ENCODE results near the gene ZNF483.
"Not testable (repeated sequence)": the region's sequence is repeated elsewhere in the genome, so short reads cannot be mapped to it uniquely, and the experiment has no call there.

The ZNF483 gene

GRCh38 chr9:111501648-111502047 lies 23.3 kb upstream of the ZNF483 start:
- Histone ChIP-seq H3K27me3 (ENCODE audit: insufficient read depth, low read length, poor library complexity) (no peaks in the 10 kb centered on the region), H3K9me3 (ENCODE audit: insufficient read depth, low read length, severe bottlenecking) (no peaks in the 10 kb centered on the region), H3K4me2 (ENCODE audit: insufficient read depth, low read length) (no peak overlapping the region), H3K4me1 (ENCODE audit: insufficient read depth, low read length) (no peaks in the 10 kb centered on the region), H3K36me3 (ENCODE audit: insufficient read depth, low read length) (no peaks in the 10 kb centered on the region), H3K79me2 (ENCODE audit: insufficient read depth, low read length) (no peaks in the 10 kb centered on the region), H3K4me3 (ENCODE audit: low read depth in 1 of 2, low read length in 2 of 2) (no peak overlapping the region), H2AFZ (ENCODE audit: low read depth, low read length) (no peak overlapping the region), H3K9ac (ENCODE audit: low read depth, low read length) (no peak overlapping the region), H4K20me1 (ENCODE audit: insufficient read depth, low read length) (no peaks in the 10 kb centered on the region), H3K27ac (ENCODE audit: low read length) (no peak overlapping the region)
- ATAC-seq (ENCODE audit: insufficient read depth, low read depth): no peak
- DNase-seq: no peak
- no peak for TF ChIP-seq EZH2 (IDR thresholded peaks at IDR 0.05; ENCODE audit: borderline replicate concordance, low read depth, low read length, severe bottlenecking)
- TF ChIP-seq, protein P1, sequence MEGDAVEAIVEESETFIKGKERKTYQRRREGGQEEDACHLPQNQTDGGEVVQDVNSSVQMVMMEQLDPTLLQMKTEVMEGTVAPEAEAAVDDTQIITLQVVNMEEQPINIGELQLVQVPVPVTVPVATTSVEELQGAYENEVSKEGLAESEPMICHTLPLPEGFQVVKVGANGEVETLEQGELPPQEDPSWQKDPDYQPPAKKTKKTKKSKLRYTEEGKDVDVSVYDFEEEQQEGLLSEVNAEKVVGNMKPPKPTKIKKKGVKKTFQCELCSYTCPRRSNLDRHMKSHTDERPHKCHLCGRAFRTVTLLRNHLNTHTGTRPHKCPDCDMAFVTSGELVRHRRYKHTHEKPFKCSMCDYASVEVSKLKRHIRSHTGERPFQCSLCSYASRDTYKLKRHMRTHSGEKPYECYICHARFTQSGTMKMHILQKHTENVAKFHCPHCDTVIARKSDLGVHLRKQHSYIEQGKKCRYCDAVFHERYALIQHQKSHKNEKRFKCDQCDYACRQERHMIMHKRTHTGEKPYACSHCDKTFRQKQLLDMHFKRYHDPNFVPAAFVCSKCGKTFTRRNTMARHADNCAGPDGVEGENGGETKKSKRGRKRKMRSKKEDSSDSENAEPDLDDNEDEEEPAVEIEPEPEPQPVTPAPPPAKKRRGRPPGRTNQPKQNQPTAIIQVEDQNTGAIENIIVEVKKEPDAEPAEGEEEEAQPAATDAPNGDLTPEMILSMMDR (IDR thresholded peaks at IDR 0.05; ENCODE audit: borderline replicate concordance, extremely low read depth, low read length, poor library complexity, severe bottlenecking): no peak

- DNase-seq: no peak
- no peak for TF ChIP-seq EZH2 (IDR thresholded peaks at IDR 0.05; ENCODE audit: borderline replicate concordance, low read depth, low read length, severe bottlenecking)
- TF ChIP-seq, protein P1 (IDR thresholded peaks at IDR 0.05; ENCODE audit: borderline replicate concordance, extremely low read depth, low read length, poor library complexity, severe bottlenecking): no peak
- Histone ChIP-seq H3K36me3 (ENCODE audit: insufficient read depth, low read length) (no peaks in the 10 kb centered on the region), H4K20me1 (ENCODE audit: insufficient read depth, low read length) (no peaks in the 10 kb centered on the region), H2AFZ (ENCODE audit: low read depth, low read length) (no peak overlapping the region), H3K9ac (ENCODE audit: low read depth, low read length) (no peak overlapping the region), H3K4me1 (ENCODE audit: insufficient read depth, low read length) (no peaks in the 10 kb centered on the region), H3K4me2 (ENCODE audit: insufficient read depth, low read length) (no peak overlapping the region), H3K9me3 (ENCODE audit: insufficient read depth, low read length, severe bottlenecking) (no peaks in the 10 kb centered on the region), H3K27me3 (ENCODE audit: insufficient read depth, low read length, poor library complexity) (no peaks in the 10 kb centered on the region), H3K4me3 (ENCODE audit: low read depth in 1 of 2, low read length in 2 of 2) (no peak overlapping the region), H3K27ac (ENCODE audit: low read length) (no peak overlapping the region), H3K79me2 (ENCODE audit: insufficient read depth, low read length) (no peaks in the 10 kb centered on the region)
- ATAC-seq (ENCODE audit: insufficient read depth, low read depth): no peak
Observed at GRCh38 chr9:111502506-111502905, 22.5 kb upstream of the ZNF483 start.

DNA sequence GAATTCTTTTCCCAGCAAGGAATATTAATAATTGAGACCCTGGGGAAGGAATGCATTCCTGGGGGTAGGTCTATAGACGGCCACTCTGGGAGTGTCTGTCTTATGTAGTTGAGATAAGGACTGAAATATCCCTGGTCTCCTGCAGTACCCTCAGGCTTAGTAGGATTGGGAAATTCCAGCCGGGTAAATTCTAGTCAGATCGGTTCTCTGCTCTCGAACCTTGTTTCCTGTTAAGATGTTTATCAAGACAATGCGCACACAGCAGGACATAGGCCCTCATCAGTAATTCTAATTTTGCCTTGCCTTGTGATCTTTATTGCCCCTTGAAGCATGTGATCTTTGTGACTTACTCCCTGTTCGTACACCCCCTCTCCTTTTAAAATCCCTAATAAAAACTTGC lies 13.4 kb upstream of the ZNF483 start:
- H3K79me2 ChIP-seq (ENCODE audit: insufficient read depth, low read length); H3K4me1 ChIP-seq (ENCODE audit: insufficient read depth, low read length); H3K4me3 ChIP-seq (ENCODE audit: low read depth in 1 of 2, low read length in 2 of 2); H3K27me3 ChIP-seq (ENCODE audit: insufficient read depth, low read length, poor library complexity); DNase-seq; H2AFZ ChIP-seq (ENCODE audit: low read depth, low read length); H3K36me3 ChIP-seq (ENCODE audit: insufficient read depth, low read length); H4K20me1 ChIP-seq (ENCODE audit: insufficient read depth, low read length); ATAC-seq (ENCODE audit: insufficient read depth, low read depth); H3K27ac ChIP-seq (ENCODE audit: low read length); H3K9me3 ChIP-seq (ENCODE audit: insufficient read depth, low read length, severe bottlenecking); H3K4me2 ChIP-seq (ENCODE audit: insufficient read depth, low read length); H3K9ac ChIP-seq (ENCODE audit: low read depth, low read length): not testable (repeated sequence)

DNA sequence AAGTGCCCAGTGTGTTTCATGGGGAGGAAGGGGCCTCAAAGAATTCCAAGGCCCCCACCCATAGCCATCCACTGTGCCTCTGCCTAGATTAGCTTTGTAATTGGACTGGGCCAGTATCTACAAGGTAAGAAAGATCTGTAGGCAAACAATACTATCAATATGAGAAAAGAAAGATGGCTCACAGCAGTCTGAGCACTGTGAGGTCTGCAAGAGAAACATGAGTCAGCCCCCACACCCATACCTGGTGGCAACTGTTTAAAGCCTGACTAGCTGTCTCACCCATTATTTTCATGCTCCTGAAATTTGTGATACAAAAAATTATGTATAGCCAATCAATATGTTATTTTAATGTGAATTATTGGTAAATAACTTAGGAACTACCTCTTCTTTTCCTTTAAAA lies 10.0 kb upstream of the ZNF483 start:
- H3K36me3 ChIP-seq (ENCODE audit: insufficient read depth, low read length): no peaks in the 10 kb centered on the region
- no peak overlapping the region for H2AFZ ChIP-seq (ENCODE audit: low read depth, low read length)
- no peak overlapping the region for H3K4me2 ChIP-seq (ENCODE audit: insufficient read depth, low read length)
- H3K4me1 ChIP-seq (ENCODE audit: insufficient read depth, low read length): no peaks in the 10 kb centered on the region
- H4K20me1 ChIP-seq (ENCODE audit: insufficient read depth, low read length): no peaks in the 10 kb centered on the region
- H3K27me3 ChIP-seq (ENCODE audit: insufficient read depth, low read length, poor library complexity): no peaks in the 10 kb centered on the region
- no peak for ATAC-seq (ENCODE audit: insufficient read depth, low read depth)
- H3K9me3 ChIP-seq (ENCODE audit: insufficient read depth, low read length, severe bottlenecking): no peaks in the 10 kb centered on the region
- no peaks in the 10 kb centered on the region for H3K79me2 ChIP-seq (ENCODE audit: insufficient read depth, low read length)
- no peak for DNase-seq
- no peak for TF ChIP-seq EZH2 (IDR thresholded peaks at IDR 0.05; ENCODE audit: borderline replicate concordance, low read depth, low read length, severe bottlenecking)
- TF ChIP-seq, protein P1 (IDR thresholded peaks at IDR 0.05; ENCODE audit: borderline replicate concordance, extremely low read depth, low read length, poor library complexity, severe bottlenecking): no peak
- no peak overlapping the region for H3K4me3 ChIP-seq (ENCODE audit: low read depth in 1 of 2, low read length in 2 of 2)
- H3K27ac ChIP-seq (ENCODE audit: low read length): no peak overlapping the region
- H3K9ac ChIP-seq (ENCODE audit: low read depth, low read length): no peak overlapping the region

Measured in DND-41 (cell line).